GM12874 (cell line): ENCODE measurements around the gene SUN3.

Experiments
- CTCF ChIP-seq: IDR thresholded peaks from 2 replicates; pipeline ENCODE4 v1.5.1; 2011; ENCODE audit warnings: low read depth, mild to moderate bottlenecking, control low read depth, low read length, moderate library complexity; ENCODE audit not compliant: insufficient read depth

SUN3 gene

GRCh38 chr7:47942132-47942531, 86.8 kb downstream of the SUN3 start:
- TF ChIP-seq CTCF: no peak

- TF ChIP-seq CTCF: no peak
Measured at GRCh38 chr7:47941136-47941844, 87.6 kb downstream of the SUN3 start.

- TF ChIP-seq CTCF: no peak
Measured at GRCh38 chr7:47940088-47941013, 88.6 kb downstream of the SUN3 start.

GRCh38 chr7:47939425-47940036, 89.4 kb downstream of the SUN3 start:
- no peak for TF ChIP-seq CTCF

GRCh38 chr7:47938574-47939165, 90.2 kb downstream of the SUN3 start:
- TF ChIP-seq CTCF: peak; percentile 20; the same call in 1 of the 2 replicates

GRCh38 chr7:47937711-47938573, 91.0 kb downstream of the SUN3 start:
- no peak for TF ChIP-seq CTCF
